GM12891 (cell line): ENCODE results near the gene COL18A1.

Source experiments
- POLR2A ChIP-seq: IDR thresholded peaks from 2 replicates; pipeline ENCODE4 v1.6.1; 2011; ENCODE audit warnings: low read depth, low read length, control low read depth
- POLR2AphosphoS5 ChIP-seq: IDR thresholded peaks from 2 replicates; pipeline ENCODE4 v1.6.1; 2011; ENCODE audit warnings: low read depth, low read length, control low read depth
- SPI1 ChIP-seq: IDR thresholded peaks from 2 replicates; pipeline ENCODE4 v1.6.1; 2011; ENCODE audit warnings: low read depth, low read length, control low read depth
- TAF1 ChIP-seq: IDR thresholded peaks from 2 replicates; pipeline ENCODE4 v1.6.1; 2011; ENCODE audit warnings: low read depth, low read length, control low read depth

DNA sequence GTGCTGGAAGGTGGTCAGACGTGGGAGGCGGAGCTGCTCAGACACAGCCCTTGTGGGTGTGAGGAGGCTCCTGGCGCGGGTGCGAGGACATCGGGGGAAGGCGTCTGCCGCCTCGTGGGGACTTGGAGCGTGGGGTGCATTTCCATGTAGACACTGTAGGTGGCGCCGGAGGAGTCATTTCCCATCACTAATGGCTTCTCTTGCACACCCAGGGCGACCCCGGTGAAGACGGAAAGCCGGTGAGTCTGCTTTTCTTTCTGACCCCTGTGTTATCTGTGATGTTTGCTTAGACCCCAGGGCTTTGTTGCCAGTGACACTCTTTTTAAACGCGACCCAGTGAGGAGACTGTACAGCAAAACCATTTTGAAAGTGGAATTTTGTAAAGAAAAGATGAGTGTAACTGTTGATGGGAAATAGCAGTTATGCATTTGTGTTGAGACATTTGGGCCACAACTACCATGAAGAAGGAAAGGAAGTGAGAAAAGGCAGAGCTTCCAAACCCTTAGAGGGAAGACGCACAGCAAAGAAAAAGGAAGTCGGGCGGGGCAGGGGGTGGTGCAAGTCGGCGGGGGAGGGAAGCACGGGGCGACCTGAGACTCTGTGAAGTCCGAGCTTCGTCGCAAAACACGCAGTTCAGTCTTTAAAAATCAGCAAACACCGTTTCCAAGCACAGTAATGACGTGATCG lies 73.3 kb downstream of the COL18A1 start:
- TF ChIP-seq POLR2A (no peak), POLR2AphosphoS5 (no peak), TAF1 (no peak), SPI1 (peak; percentile 48; the same call in 1 of the 2 replicates)
